Prostate gland (tissue), 2 donors: Measurements from ENCODE around the gene JADE2. TPM values are rescaled to one million over a fixed set of nuclear protein-coding genes. Genes with fewer than 3 reads are reported as not detected.

ENCODE experiments used
- DNase-seq: peaks from one replicate; pipeline ENCODE4 v3.0.0-alpha.2; 2019; ENCODE audit warnings: low spot score
- H3K27ac ChIP-seq, 2 donors: fragments of 200-600 bp; sonication (generic); 2 replicates each; pipeline ENCODE4 v1.5.1; 2017 to 2019
- H3K27me3 ChIP-seq: fragments of 200-600 bp; sonication (generic); replicated peaks from 2 replicates; pipeline ENCODE4 v1.5.1; 2019; ENCODE audit not compliant: insufficient read depth
- H3K36me3 ChIP-seq, 2 donors: fragments of 200-600 bp; sonication (generic); 1 replicate in 1 of 2; 2 replicates in 1 of 2; pipeline versions ENCODE4 v1.5.1 to v1.8.1; 2017 to 2019
- H3K4me1 ChIP-seq: fragments of 200-600 bp; sonication (generic); replicated peaks from 2 replicates; pipeline ENCODE4 v1.5.1; 2019
- H3K4me3 ChIP-seq, 2 donors: fragments of 200-600 bp; sonication (generic); 2 replicates each; pipeline ENCODE4 v1.5.1; 2017 to 2019
- H3K9me3 ChIP-seq: fragments of 200-600 bp; sonication (generic); 2 replicates; pipeline ENCODE4 v1.5.1; 2017
- CTCF ChIP-seq, 4 experiments: fragments of 200-600 bp in 2 of 4; fragments of 450-650 bp in 2 of 4; sonication (generic) in 2 of 4; IDR thresholded peaks; 1 replicate in 3 of 4; 2 replicates in 1 of 4; pipeline ENCODE4 v1.5.1; 2016 to 2019; ENCODE audit warnings: antibody characterized with exemption in 4 of 4, mild to moderate bottlenecking in 2 of 4, moderate library complexity in 2 of 4
- POLR2A ChIP-seq: fragments of 450-650 bp; IDR thresholded peaks from one replicate; pipeline ENCODE4 v1.6.1; 2016; ENCODE audit warnings: antibody characterized with exemption, mild to moderate bottlenecking
- POLR2AphosphoS5 ChIP-seq: sonication (generic); formaldehyde crosslinking; IDR thresholded peaks from one replicate; pipeline ENCODE4 v1.6.1; 2017; ENCODE audit warnings: antibody characterized with exemption
- WGBS: methylation state at CpG from one replicate; pipeline ENCODE4 v1.1.5; 2018; 5-methylcytosine and 5-hydroxymethylcytosine counted together
- intact Hi-C: fragments of 100-400 bp; cut with DNase I; formaldehyde crosslinking; loops from one replicate; pipeline ENCODE4 v1.14.2; 2022
- total RNA-seq, 2 donors: library from RNA; depleted of rRNA; stranded (reverse); fragments of >200 nt; gene quantifications; one replicate each; pipeline ENCODE4 v1.1.0, GENCODE V29; 2016

JADE2 gene
- total RNA-seq, 2 donors from 2014 or later = 63.4 to 87.1 TPM

DNA sequence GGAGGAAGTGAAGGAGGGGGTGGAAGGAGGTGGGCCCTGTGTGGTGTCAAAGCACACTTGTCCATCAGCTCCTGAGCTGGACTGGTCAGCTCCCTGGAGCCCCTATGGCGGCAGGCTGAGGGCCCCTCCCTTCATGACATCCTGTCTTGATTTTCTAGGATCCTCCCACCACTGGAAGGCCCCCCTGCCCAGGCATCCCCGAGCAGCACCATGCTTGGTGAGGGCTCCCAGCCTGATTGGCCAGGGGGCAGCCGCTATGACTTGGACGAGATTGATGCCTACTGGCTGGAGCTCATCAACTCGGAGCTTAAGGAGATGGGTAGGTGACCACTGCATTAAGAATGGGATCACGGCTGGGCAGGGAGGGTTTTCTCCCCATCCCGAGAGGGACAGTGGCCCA, 34.2 kb downstream of the JADE2 start:
- TF ChIP-seq POLR2A (no peak), CTCF (IDR thresholded peaks at IDR 0.05) (no peak), POLR2AphosphoS5 (no peak)
- intact Hi-C loops = no loop called here
- no peak for DNase-seq
- Histone ChIP-seq H3K27ac (no peak overlapping the region), H3K27me3 (no peaks in the 10 kb centered on the region), H3K9me3 (no peaks in the 10 kb centered on the region), H3K4me1 (peaks cover 6% of the 10 kb centered on the region), H3K4me3 (no peak overlapping the region), H3K36me3 (peaks cover 31 to 46% of the 10 kb centered on the region in 2 donors)
- 89% methylated on average over 7 of the region's 7 CpGs for WGBS

DNA sequence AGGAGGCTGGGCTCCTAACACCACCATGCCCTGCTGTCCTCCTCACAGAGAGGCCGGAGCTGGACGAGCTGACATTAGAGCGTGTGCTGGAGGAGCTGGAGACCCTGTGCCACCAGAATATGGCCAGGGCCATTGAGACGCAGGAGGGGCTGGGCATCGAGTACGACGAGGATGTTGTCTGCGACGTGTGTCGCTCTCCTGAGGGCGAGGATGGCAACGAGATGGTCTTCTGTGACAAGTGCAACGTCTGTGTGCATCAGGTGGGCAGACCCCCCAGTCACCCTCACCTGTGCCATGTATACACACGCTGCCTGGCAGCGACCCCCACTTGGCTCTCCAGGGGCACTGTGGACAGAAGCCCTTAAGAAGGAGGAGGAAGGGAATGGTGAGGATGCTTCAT, 35.2 kb downstream of the JADE2 start:
- Histone ChIP-seq H3K4me1 (no peaks in the 10 kb centered on the region), H3K27me3 (no peaks in the 10 kb centered on the region), H3K4me3 (no peak overlapping the region), H3K27ac (no peak overlapping the region), H3K36me3 (peaks cover 31 to 50% of the 10 kb centered on the region in 2 donors), H3K9me3 (no peaks in the 10 kb centered on the region)
- no peak for DNase-seq
- intact Hi-C loops = no loop called here
- 90% methylated on average over 13 of the region's 15 CpGs for WGBS
- TF ChIP-seq POLR2AphosphoS5 (no peak), POLR2A (no peak), CTCF (IDR thresholded peaks at IDR 0.05) (no peak)

- DNase-seq = no peak
These were observed 36.4 kb downstream of the JADE2 start for GRCh38 chr5:134561871-134562296.

DNA sequence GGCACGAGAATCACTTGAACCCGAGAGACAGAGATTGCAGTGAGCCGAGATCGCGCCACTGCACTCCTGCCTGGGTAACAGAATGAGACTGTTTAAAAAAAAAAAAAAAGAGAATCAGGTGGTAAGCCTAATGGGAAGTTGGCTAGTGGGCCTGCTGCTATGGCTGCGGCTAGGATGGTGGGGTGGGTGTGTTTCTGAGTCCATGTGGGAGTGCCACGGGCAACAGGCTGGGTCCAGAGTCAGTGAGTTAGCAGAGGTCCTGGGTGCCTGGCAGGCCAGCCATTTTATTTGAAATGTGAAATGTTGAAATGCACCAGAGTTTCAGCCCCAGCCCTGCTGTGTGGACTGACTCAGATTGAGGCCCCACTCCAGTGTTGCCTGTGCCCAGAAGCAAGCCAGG, 37.8 kb downstream of the JADE2 start:
- Histone ChIP-seq H3K4me3 (no peak overlapping the region), H3K27me3 (no peaks in the 10 kb centered on the region), H3K36me3 (peaks cover 40 to 58% of the 10 kb centered on the region in 2 donors), H3K9me3 (no peaks in the 10 kb centered on the region), H3K27ac (no peak overlapping the region), H3K4me1 (no peaks in the 10 kb centered on the region)
- 97% methylated on average over 7 of the region's 7 CpGs for WGBS
- no peak for DNase-seq
- no peak for TF ChIP-seq POLR2A
- TF ChIP-seq CTCF (IDR thresholded peaks at IDR 0.05) = no peak
- TF ChIP-seq POLR2AphosphoS5 = no peak
- intact Hi-C loops = no loop called here

More at GRCh38 chr5:134561871-134562296, 36.4 kb downstream of the JADE2 start:
- Histone ChIP-seq H3K4me1 (no peaks in the 10 kb centered on the region), H3K9me3 (no peaks in the 10 kb centered on the region), H3K36me3 (peaks cover 37 to 58% of the 10 kb centered on the region in 2 donors), H3K27me3 (no peaks in the 10 kb centered on the region), H3K27ac (no peak overlapping the region), H3K4me3 (no peak overlapping the region)
- WGBS = 67% methylated on average over 8 of the region's 9 CpGs
- TF ChIP-seq POLR2AphosphoS5 (peak; percentile 13), CTCF (IDR thresholded peaks at IDR 0.05) (no peak)
- intact Hi-C loops = no loop called here

DNA sequence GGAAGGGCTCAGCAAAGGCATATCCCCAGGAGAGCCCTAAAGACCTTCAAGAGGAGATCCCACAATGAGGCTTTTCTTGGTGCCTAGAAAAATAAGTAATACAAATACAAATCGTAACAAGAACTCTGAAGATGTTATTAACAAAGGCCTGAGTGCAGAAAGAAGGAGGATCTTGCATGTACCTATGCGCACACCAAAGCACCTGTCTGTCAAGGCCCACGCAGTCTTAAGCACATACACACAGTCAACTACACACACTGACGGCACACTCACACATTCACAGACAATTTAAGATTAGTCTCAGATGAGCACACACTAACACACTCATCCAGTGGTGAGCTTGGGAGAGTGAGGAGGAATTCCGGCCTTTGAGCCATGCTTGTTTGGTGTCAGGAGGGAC, 38.5 kb downstream of the JADE2 start:
- H3K4me3 ChIP-seq = no peak overlapping the region
- intact Hi-C loops = no loop called here
- H3K27ac ChIP-seq = no peak overlapping the region
- no peak for TF ChIP-seq POLR2A
- no peak for TF ChIP-seq CTCF (IDR thresholded peaks at IDR 0.05)
- TF ChIP-seq POLR2AphosphoS5 = no peak
- no peaks in the 10 kb centered on the region for H3K9me3 ChIP-seq
- no peaks in the 10 kb centered on the region for H3K4me1 ChIP-seq
- peaks cover 40 to 58% of the 10 kb centered on the region in 2 donors for H3K36me3 ChIP-seq
- WGBS = 76% methylated on average over 5 of the region's 5 CpGs
- H3K27me3 ChIP-seq = no peaks in the 10 kb centered on the region
- DNase-seq = no peak
